GM12864 (cell line): Measurements from ENCODE around the gene NHSL2.

Experiments
- DNase-seq: peaks from one replicate; pipeline ENCODE4 v3.0.0-alpha.2; 2011; ENCODE audit warnings: low read depth
- H3K4me3 ChIP-seq: 2 replicates; pipeline ENCODE4 v1.5.1; 2011; ENCODE audit warnings: mild to moderate bottlenecking, low read depth, low read length, control low read depth
- CTCF ChIP-seq: IDR thresholded peaks from 2 replicates; pipeline ENCODE4 v1.5.1; 2011; ENCODE audit warnings: low read depth, mild to moderate bottlenecking, moderate library complexity, low read length, control low read depth, inconsistent platforms; ENCODE audit errors: missing control alignments

NHSL2 gene

GRCh38 chrX:72040506-72040905 is 129.9 kb downstream of the NHSL2 start:
- DNase-seq: no peak
- TF ChIP-seq CTCF: no peak
- H3K4me3 ChIP-seq: no peak overlapping the region

- no peak overlapping the region for H3K4me3 ChIP-seq
- no peak for DNase-seq
- TF ChIP-seq CTCF: no peak
Measured at GRCh38 chrX:72041176-72041575, 130.5 kb downstream of the NHSL2 start.

- no peak for TF ChIP-seq CTCF
- H3K4me3 ChIP-seq: no peak overlapping the region
- DNase-seq: no peak
Measured at GRCh38 chrX:72041871-72042851, 131.5 kb downstream of the NHSL2 start.

- DNase-seq: no peak
- no peak for TF ChIP-seq CTCF
- H3K4me3 ChIP-seq: no peak overlapping the region
Measured at GRCh38 chrX:72042852-72043248, 132.2 kb downstream of the NHSL2 start.

GRCh38 chrX:72043636-72044035 is 133.0 kb downstream of the NHSL2 start:
- H3K4me3 ChIP-seq: no peak overlapping the region
- TF ChIP-seq CTCF: no peak
- no peak for DNase-seq

- no peak for DNase-seq
- no peak for TF ChIP-seq CTCF
- H3K4me3 ChIP-seq: no peak overlapping the region
Measured at GRCh38 chrX:72045141-72045540, 134.5 kb downstream of the NHSL2 start.
